SU-DHL-6 (cell line): ENCODE measurements around the gene GPR42.

Source experiments
- H2AFZ ChIP-seq: fragments of 200-600 bp; sonication (generic); 2 replicates; pipeline ENCODE4 v1.6.1; 2014; ENCODE audit warnings: low read depth, mild to moderate bottlenecking, moderate library complexity, mixed read lengths, antibody characterized with exemption, low read length; ENCODE audit not compliant: severe bottlenecking
- H3F3A ChIP-seq: fragments of 200-600 bp; shearing (Covaris generic); 2 replicates; pipeline ENCODE4 v1.6.0; 2016; ENCODE audit warnings: antibody characterized with exemption, mild to moderate bottlenecking; ENCODE audit not compliant: insufficient read depth
- H3K27ac ChIP-seq: fragments of 200-600 bp; sonication (generic); 2 replicates; pipeline ENCODE4 v1.5.1; 2016; ENCODE audit warnings: low read depth, mild to moderate bottlenecking, low read length, moderate library complexity, mixed read lengths
- H3K27me3 ChIP-seq: fragments of 200-600 bp; sonication (generic), shearing (Covaris generic); 2 replicates; pipeline ENCODE4 v1.6.0; 2014; ENCODE audit warnings: mild to moderate bottlenecking, low read length
- H3K36me3 ChIP-seq: fragments of 200-600 bp; sonication (generic); 2 replicates; pipeline ENCODE4 v1.6.1; 2014; ENCODE audit warnings: mild to moderate bottlenecking, low read length, mixed read lengths
- H3K4me2 ChIP-seq: fragments of 300-600, 200-600 bp; shearing (Covaris generic), sonication (generic); 2 replicates; pipeline ENCODE4 v1.6.0; 2014; ENCODE audit warnings: low read length, low read depth, mild to moderate bottlenecking; ENCODE audit not compliant: poor library complexity, severe bottlenecking
- H3K4me3 ChIP-seq: fragments of 200-600 bp; sonication (generic); 2 replicates; pipeline ENCODE4 v1.5.1; 2014; ENCODE audit warnings: antibody characterized with exemption, low read length, mild to moderate bottlenecking, mixed read lengths; ENCODE audit not compliant: insufficient read depth, poor library complexity, severe bottlenecking
- H3K79me2 ChIP-seq: fragments of 200-600 bp; sonication (generic); 2 replicates; pipeline ENCODE4 v1.6.1; 2014; ENCODE audit warnings: mild to moderate bottlenecking, low read length, moderate library complexity; ENCODE audit not compliant: insufficient read depth
- H3K9ac ChIP-seq: fragments of 200-600 bp; sonication (generic); 2 replicates; pipeline ENCODE4 v1.7.0; 2014; ENCODE audit warnings: mild to moderate bottlenecking, low read length
- H3K9me2 ChIP-seq: fragments of 200-600 bp; sonication (generic); replicated peaks from 2 replicates; pipeline ENCODE4 v1.6.1; 2014; ENCODE audit warnings: low read length; ENCODE audit not compliant: insufficient read depth
- H3K9me3 ChIP-seq: fragments of 200-600 bp; sonication (generic); 2 replicates; pipeline ENCODE4 v1.6.1; 2014; ENCODE audit warnings: low read length, mixed read lengths; ENCODE audit not compliant: insufficient read depth
- H4K20me1 ChIP-seq: fragments of 200-600 bp; sonication (generic); 2 replicates; pipeline ENCODE4 v1.6.1; 2014; ENCODE audit warnings: low read depth, mild to moderate bottlenecking, antibody characterized with exemption, low read length, moderate library complexity, mixed read lengths
- EZH2phosphoT487 ChIP-seq: fragments of 200-600 bp; sonication (generic), shearing (Covaris generic); conservative IDR thresholded peaks from 2 replicates; pipeline ENCODE4 v1.6.1; 2018; ENCODE audit warnings: mild to moderate bottlenecking, antibody characterized with exemption, low read length, moderate library complexity, mixed read lengths
- TF ChIP-seq, protein P1 (sequence below): fragments of 200-600 bp; sonication (generic); IDR thresholded peaks from one replicate; pipeline ENCODE4 v1.5.1; 2017; ENCODE audit warnings: antibody characterized with exemption, mild to moderate bottlenecking, low read length, moderate library complexity; ENCODE audit not compliant: insufficient read depth, poor library complexity, severe bottlenecking

The GPR42 gene

DNA sequence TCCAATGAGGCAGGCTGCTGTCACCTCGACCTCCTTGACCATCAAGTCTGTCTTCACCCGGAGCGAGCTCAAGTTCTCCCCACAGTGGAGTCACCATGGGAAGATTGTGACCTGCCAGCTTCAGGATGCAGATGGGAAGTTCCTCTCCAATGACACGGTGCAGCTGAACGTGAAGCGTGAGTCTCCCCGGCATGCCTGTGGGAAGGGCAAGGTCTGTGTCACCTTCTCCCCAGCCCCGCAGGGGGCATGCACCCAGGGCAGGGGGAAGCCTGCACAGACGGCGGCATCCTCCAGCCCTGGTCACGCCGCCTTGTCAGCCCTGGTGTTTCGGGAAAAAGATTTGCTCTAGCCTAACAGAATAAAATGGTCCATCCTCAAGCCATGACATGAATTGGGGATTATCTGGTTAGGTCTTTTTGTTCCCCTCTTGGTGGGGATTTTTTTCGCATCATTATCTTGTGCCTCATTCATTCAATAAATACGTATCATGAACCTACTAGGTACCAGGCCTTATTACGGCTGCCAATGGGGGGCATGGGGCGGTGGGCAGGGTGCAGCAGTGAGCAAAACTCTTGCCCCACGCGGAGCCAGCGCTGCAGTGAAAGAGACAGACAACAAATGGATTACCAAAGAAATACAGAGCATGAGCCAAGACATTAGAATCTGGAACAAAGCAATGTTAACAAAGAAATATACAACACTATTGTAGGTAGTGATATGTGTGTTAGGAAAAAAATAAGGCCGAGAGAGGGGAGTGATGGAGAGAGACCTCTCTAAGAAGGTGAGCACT is 34.5 kb upstream of the GPR42 start:
- no peak overlapping the region for H3K4me2 ChIP-seq
- no peaks in the 10 kb centered on the region for H3K9me2 ChIP-seq
- H2AFZ ChIP-seq, result no peak overlapping the region
- H3K27ac ChIP-seq, result no peak overlapping the region
- H3K9ac ChIP-seq, result no peak overlapping the region
- H3K36me3 ChIP-seq, result peaks cover 34% of the 10 kb centered on the region
- peaks cover 14% of the 10 kb centered on the region for H3F3A ChIP-seq
- no peaks in the 10 kb centered on the region for H3K27me3 ChIP-seq
- H3K79me2 ChIP-seq, result peaks cover 51% of the 10 kb centered on the region
- peaks cover 9% of the 10 kb centered on the region; the same call in 1 of the 2 replicates for H4K20me1 ChIP-seq
- no peak overlapping the region for H3K4me3 ChIP-seq
- no peaks in the 10 kb centered on the region for H3K9me3 ChIP-seq
- TF ChIP-seq, protein P1, sequence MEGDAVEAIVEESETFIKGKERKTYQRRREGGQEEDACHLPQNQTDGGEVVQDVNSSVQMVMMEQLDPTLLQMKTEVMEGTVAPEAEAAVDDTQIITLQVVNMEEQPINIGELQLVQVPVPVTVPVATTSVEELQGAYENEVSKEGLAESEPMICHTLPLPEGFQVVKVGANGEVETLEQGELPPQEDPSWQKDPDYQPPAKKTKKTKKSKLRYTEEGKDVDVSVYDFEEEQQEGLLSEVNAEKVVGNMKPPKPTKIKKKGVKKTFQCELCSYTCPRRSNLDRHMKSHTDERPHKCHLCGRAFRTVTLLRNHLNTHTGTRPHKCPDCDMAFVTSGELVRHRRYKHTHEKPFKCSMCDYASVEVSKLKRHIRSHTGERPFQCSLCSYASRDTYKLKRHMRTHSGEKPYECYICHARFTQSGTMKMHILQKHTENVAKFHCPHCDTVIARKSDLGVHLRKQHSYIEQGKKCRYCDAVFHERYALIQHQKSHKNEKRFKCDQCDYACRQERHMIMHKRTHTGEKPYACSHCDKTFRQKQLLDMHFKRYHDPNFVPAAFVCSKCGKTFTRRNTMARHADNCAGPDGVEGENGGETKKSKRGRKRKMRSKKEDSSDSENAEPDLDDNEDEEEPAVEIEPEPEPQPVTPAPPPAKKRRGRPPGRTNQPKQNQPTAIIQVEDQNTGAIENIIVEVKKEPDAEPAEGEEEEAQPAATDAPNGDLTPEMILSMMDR, result no peak
- no peak for TF ChIP-seq EZH2phosphoT487

DNA sequence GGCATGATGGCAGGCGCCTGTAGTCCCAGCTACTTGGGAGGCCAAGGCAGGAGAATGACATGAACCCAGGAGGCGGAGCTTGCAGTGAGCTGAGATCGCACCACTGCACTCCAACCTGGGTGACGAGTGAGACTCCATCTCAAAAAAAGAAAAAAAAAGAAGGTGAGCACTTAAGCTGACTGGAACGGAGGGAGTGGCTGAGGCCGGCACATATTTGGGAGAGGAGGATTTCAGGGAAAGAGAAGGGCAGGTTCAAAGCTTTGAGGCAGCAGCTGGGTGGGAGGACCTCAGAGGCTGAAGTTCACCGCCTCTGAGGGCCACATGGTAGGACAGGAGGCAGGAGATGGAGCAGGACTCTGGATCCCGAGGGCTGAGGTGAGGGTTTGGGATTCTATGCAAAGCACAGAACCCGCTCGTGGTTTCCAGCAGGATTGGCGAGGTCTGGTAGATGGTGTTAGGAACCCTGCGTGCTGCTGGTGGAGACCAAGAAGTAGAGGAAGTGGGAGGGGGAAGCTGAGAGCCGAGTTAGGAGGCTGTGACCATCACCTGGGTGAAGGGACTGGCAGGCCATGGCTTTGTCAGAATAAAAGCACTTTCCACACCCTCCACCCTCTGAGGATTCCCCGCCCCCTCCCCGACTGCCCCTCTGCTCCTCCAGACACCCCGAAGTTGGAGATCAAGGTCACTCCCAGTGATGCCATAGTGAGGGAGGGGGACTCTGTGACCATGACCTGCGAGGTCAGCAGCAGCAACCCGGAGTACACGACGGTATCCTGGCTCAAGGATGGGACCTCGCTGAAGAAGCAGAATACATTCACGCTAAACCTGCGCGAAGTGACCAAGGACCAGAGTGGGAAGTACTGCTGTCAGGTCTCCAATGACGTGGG is 33.5 kb upstream of the GPR42 start:
- Histone ChIP-seq H3K9me3 (no peaks in the 10 kb centered on the region), H3K4me2 (no peak overlapping the region), H3K27ac (no peak overlapping the region), H3K36me3 (peaks cover 36% of the 10 kb centered on the region), H3K9ac (no peak overlapping the region), H3K79me2 (peaks cover 42% of the 10 kb centered on the region), H3K27me3 (no peaks in the 10 kb centered on the region), H2AFZ (no peak overlapping the region), H3K9me2 (no peaks in the 10 kb centered on the region), H4K20me1 (peaks cover 9% of the 10 kb centered on the region; the same call in 1 of the 2 replicates), H3K4me3 (no peak overlapping the region), H3F3A (peaks cover 19% of the 10 kb centered on the region)
- TF ChIP-seq, protein P1, result no peak
- no peak for TF ChIP-seq EZH2phosphoT487

DNA sequence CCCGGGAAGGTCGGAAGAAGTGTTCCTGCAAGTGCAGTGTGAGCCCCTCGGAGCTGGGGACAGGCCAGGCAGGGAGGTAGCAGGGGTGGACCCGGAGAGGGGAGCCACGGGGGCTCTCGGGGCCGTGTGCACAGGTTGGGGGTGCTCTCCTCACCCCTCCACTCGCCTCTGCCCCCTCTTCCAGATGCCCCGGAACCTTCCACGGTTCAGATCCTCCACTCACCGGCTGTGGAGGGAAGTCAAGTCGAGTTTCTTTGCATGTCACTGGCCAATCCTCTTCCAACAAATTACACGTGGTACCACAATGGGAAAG is 32.9 kb upstream of the GPR42 start:
- no peaks in the 10 kb centered on the region for H3K27me3 ChIP-seq
- peaks cover 32% of the 10 kb centered on the region for H3K36me3 ChIP-seq
- peaks cover 9% of the 10 kb centered on the region; the same call in 1 of the 2 replicates for H4K20me1 ChIP-seq
- H3K4me3 ChIP-seq, result no peak overlapping the region
- H3K27ac ChIP-seq, result no peak overlapping the region
- no peaks in the 10 kb centered on the region for H3K9me3 ChIP-seq
- peaks cover 36% of the 10 kb centered on the region for H3K79me2 ChIP-seq
- H3K9me2 ChIP-seq, result no peaks in the 10 kb centered on the region
- H2AFZ ChIP-seq, result no peak overlapping the region
- no peak for TF ChIP-seq EZH2phosphoT487
- TF ChIP-seq, protein P1, result no peak
- H3F3A ChIP-seq, result peaks cover 21% of the 10 kb centered on the region
- H3K9ac ChIP-seq, result no peak overlapping the region
- no peak overlapping the region for H3K4me2 ChIP-seq
